KMS-11 (cell line): Measurements from ENCODE around the gene SPINK8.

ENCODE experiments used
- H2AFZ ChIP-seq: fragments of 200-600 bp; sonication (generic); 2 replicates; pipeline ENCODE4 v1.6.1; 2016; ENCODE audit warnings: antibody characterized with exemption, mixed run types, low read depth
- H3K27ac ChIP-seq: fragments of 200-600 bp; sonication (generic); 2 replicates; pipeline ENCODE4 v1.6.1; 2016; ENCODE audit warnings: mild to moderate bottlenecking, mixed run types
- H3K27me3 ChIP-seq: fragments of 200-600 bp; sonication (generic); 2 replicates; pipeline ENCODE4 v1.6.1; 2017; ENCODE audit warnings: mild to moderate bottlenecking, low read depth, mixed run types, moderate library complexity; ENCODE audit not compliant: insufficient read depth
- H3K36me3 ChIP-seq: fragments of 200-600 bp; sonication (generic); 2 replicates; pipeline ENCODE4 v1.6.1; 2017; ENCODE audit warnings: mild to moderate bottlenecking, mixed run types; ENCODE audit not compliant: insufficient read depth
- H3K4me1 ChIP-seq: fragments of 200-600 bp; sonication (generic); 2 replicates; pipeline ENCODE4 v1.6.1; 2016; ENCODE audit warnings: mild to moderate bottlenecking, low read depth, mixed run types; ENCODE audit not compliant: poor library complexity, severe bottlenecking
- H3K4me2 ChIP-seq: fragments of 200-600 bp; sonication (generic); 2 replicates; pipeline ENCODE4 v1.7.0; 2016; ENCODE audit warnings: mild to moderate bottlenecking, mixed run types
- H3K4me3 ChIP-seq: fragments of 200-600 bp; sonication (generic); IDR thresholded peaks from 2 replicates; pipeline ENCODE4 v1.6.1; 2017; ENCODE audit warnings: low read depth, low read length, mixed read lengths; ENCODE audit not compliant: insufficient read depth
- H3K79me2 ChIP-seq: fragments of 200-600 bp; sonication (generic); 2 replicates; pipeline ENCODE4 v1.6.1; 2016; ENCODE audit warnings: low read depth, mixed run types; ENCODE audit not compliant: insufficient read depth
- H3K9ac ChIP-seq: fragments of 200-600 bp; sonication (generic); 2 replicates; pipeline ENCODE4 v1.6.1; 2016; ENCODE audit warnings: mild to moderate bottlenecking, mixed run types
- H4K20me1 ChIP-seq: fragments of 200-600 bp; sonication (generic); 2 replicates; pipeline ENCODE4 v1.6.1; 2016; ENCODE audit warnings: mild to moderate bottlenecking, mixed run types; ENCODE audit not compliant: insufficient read depth
- TF ChIP-seq, protein P1 (sequence below): fragments of 200-600 bp; sonication (generic); conservative IDR thresholded peaks from 2 replicates; pipeline ENCODE4 v1.6.1; 2017; ENCODE audit warnings: low read depth, mild to moderate bottlenecking, antibody characterized with exemption, low read length, moderate library complexity, mixed read lengths

The SPINK8 gene

DNA sequence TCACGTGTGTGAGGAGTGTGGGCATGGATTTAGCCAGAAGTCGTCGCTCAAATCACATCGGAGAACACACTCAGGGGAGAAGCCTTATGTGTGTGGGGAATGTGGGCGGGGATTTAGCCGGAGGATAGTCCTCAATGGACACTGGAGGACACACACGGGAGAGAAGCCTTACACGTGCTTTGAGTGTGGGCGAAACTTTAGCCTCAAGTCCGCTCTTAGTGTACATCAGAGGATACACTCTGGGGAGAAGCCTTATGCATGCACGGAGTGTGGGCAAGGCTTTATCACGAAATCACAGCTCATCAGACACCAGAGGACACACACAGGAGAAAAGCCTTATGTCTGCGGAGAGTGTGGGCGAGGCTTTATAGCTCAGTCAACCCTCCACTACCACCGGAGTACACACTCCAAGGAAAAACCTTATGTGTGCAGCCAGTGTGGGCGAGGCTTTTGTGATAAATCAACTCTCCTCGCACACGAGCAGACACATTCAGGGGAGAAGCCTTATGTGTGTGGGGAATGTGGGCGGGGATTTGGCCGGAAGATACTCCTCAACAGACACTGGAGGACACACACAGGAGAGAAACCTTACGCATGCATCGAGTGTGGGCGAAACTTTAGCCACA, 64.4 kb downstream of the SPINK8 start:
- Histone ChIP-seq H4K20me1 (no peaks in the 10 kb centered on the region), H2AFZ (no peak overlapping the region), H3K4me2 (no peak overlapping the region), H3K27ac (no peak overlapping the region), H3K36me3 (no peaks in the 10 kb centered on the region), H3K79me2 (no peaks in the 10 kb centered on the region), H3K27me3 (no peaks in the 10 kb centered on the region), H3K9ac (no peak overlapping the region), H3K4me1 (no peaks in the 10 kb centered on the region), H3K4me3 (no peak overlapping the region)
- TF ChIP-seq, protein P1, sequence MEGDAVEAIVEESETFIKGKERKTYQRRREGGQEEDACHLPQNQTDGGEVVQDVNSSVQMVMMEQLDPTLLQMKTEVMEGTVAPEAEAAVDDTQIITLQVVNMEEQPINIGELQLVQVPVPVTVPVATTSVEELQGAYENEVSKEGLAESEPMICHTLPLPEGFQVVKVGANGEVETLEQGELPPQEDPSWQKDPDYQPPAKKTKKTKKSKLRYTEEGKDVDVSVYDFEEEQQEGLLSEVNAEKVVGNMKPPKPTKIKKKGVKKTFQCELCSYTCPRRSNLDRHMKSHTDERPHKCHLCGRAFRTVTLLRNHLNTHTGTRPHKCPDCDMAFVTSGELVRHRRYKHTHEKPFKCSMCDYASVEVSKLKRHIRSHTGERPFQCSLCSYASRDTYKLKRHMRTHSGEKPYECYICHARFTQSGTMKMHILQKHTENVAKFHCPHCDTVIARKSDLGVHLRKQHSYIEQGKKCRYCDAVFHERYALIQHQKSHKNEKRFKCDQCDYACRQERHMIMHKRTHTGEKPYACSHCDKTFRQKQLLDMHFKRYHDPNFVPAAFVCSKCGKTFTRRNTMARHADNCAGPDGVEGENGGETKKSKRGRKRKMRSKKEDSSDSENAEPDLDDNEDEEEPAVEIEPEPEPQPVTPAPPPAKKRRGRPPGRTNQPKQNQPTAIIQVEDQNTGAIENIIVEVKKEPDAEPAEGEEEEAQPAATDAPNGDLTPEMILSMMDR = no peak

DNA sequence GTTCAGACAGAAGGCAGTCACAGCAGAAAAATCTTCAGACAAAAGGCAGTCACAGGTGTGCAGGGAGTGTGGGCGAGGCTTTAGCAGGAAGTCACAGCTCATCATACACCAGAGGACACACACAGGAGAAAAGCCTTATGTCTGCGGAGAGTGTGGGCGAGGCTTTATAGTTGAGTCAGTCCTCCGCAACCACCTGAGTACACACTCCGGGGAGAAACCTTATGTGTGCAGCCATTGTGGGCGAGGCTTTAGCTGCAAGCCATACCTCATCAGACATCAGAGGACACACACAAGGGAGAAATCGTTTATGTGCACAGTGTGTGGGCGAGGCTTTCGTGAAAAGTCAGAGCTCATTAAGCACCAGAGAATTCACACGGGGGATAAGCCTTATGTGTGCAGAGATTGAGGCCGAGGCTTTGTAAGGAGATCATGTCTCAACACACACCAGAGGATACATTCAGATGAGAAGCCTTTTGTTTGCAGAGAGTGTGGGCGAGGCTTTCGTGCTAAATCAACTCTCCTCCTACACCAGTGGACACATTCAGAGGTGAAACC, 65.0 kb downstream of the SPINK8 start:
- Histone ChIP-seq H3K4me2 (no peak overlapping the region), H3K4me3 (no peak overlapping the region), H3K79me2 (no peaks in the 10 kb centered on the region), H3K36me3 (no peaks in the 10 kb centered on the region), H3K27me3 (no peaks in the 10 kb centered on the region), H3K9ac (no peak overlapping the region), H4K20me1 (no peaks in the 10 kb centered on the region), H2AFZ (no peak overlapping the region), H3K27ac (no peak overlapping the region), H3K4me1 (no peaks in the 10 kb centered on the region)
- TF ChIP-seq, protein P1 = no peak

DNA sequence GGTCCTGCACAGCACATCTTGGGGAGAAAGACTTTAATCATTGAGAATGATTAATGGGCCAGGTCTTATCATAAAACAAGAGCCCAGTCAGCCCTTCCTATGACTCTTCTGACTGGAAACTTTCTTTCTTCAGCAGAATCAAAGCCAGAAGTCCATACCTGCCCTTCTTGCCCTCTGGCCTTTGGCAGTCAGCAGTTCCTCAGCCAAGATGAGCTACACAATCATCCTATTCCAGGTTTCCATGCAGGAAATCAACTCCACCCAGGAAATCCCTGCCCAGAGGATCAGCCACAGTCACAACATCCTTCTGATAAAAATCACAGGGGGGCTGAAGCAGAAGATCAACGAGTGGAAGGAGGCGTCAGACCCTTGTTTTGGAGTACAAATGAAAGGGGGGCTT, 65.7 kb downstream of the SPINK8 start:
- Histone ChIP-seq H3K27ac (no peak overlapping the region), H3K36me3 (no peaks in the 10 kb centered on the region), H2AFZ (no peak overlapping the region), H4K20me1 (no peaks in the 10 kb centered on the region), H3K4me2 (no peak overlapping the region), H3K79me2 (no peaks in the 10 kb centered on the region), H3K4me1 (no peaks in the 10 kb centered on the region), H3K27me3 (no peaks in the 10 kb centered on the region), H3K9ac (no peak overlapping the region), H3K4me3 (no peak overlapping the region)
- TF ChIP-seq, protein P1 = no peak

DNA sequence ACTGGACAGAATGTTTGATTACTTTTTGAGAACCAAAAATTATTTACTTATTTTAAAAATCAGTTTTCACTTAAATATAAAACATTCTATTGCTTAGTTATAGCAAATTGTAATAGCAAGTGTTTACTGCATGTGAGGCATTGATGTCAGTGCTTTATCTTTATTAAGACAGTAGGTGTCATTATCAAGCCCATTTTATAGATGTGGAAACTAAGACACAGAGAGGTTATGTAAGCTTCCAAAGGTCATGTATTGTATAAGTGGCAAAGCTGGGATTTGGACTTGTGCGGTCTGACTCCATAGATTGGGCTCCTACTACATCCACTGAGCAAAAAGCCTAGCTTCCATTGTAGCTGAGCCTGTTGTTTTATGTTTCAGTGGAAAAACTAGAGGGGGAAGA, 74.9 kb downstream of the SPINK8 start:
- H3K4me3 ChIP-seq = no peak overlapping the region
- no peak overlapping the region for H2AFZ ChIP-seq
- H3K4me1 ChIP-seq = no peaks in the 10 kb centered on the region
- H3K36me3 ChIP-seq = no peaks in the 10 kb centered on the region
- H4K20me1 ChIP-seq = no peaks in the 10 kb centered on the region
- H3K27me3 ChIP-seq = no peaks in the 10 kb centered on the region
- no peaks in the 10 kb centered on the region for H3K79me2 ChIP-seq
- no peak overlapping the region for H3K4me2 ChIP-seq
- no peak overlapping the region for H3K9ac ChIP-seq
- TF ChIP-seq, protein P1 = no peak
- no peak overlapping the region for H3K27ac ChIP-seq
